ENCODE measurements around the gene CTSW. TPM values are rescaled to one million over a fixed set of nuclear protein-coding genes. Genes with fewer than 3 reads are reported as not detected.
A peak's percentile ranks its signal among the peaks of the same experiment; 100 is the strongest.

CTSW gene
- polyA plus RNA-seq, 1 of the 3 experiments (the other 2 are of a cell fraction) = 0.49 TPM

DNA sequence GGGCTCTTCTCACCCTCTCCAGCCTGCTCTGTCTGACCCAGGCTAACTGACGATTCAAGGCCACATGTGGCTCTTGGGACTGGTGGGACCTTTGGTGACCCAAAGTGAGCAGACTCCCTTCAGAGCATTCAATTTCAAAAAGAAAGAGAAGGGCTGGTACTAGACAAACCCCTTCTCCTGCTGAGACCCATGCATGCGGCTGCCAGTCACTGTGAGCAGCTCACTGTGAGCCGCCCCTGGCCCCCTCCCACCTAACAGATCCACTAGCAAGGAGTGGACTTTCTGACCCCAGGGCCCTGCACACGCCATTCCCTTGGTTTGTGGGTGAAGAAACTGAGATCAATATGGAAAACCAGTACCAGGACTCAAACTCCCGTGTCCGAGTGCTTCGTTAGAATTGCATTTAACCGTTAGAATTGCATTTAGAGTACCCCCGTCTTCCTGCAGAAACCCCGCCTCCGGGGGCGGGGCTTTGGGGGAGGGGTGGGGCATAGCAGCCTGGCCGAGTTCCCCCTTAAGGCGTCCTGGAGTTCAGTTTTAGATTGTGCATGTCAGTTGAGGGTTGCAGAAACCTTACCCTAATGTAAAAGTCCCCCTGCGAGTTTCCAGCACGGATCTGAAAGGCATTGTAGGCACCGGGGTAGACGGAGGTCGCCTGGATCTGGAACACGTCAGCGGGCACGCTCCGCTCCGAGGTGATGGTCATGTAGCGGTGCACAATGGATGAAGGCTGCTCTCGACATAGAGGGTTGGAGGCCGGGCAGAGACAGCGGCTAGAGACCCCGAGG, 12.2 kb upstream of the CTSW start:
- H4K20me1 ChIP-seq (ENCODE audit: insufficient read depth) = no peaks in the 10 kb centered on the region; the same call in 1 of the 2 replicates
- no peak overlapping the region for H3K9ac ChIP-seq
- H3K9me2 ChIP-seq = no peaks in the 10 kb centered on the region
- ChIA-PET CTCF (interaction anchor here (7.1 to 18.4 kb wide), 2 partner anchors 7 to 18 kb away, joined by 89 to 374 read pairs; partner anchors contain the start of genes CCDC85B, CTSW, FIBP and MUS81), POLR2A (interaction anchor here (4.8 kb wide), 1 partner anchor 8 kb away, joined by 59 read pairs; the partner anchor contains the start of genes CFL1 and MUS81)
- TF ChIP-seq POLR2AphosphoS5 (IDR thresholded peaks at IDR 0.05; ENCODE audit: low read depth, low read length) = 0 out of 2 replicates have a peak, but pooled peaks have one; percentile 25
- TF ChIP-seq, protein P1, sequence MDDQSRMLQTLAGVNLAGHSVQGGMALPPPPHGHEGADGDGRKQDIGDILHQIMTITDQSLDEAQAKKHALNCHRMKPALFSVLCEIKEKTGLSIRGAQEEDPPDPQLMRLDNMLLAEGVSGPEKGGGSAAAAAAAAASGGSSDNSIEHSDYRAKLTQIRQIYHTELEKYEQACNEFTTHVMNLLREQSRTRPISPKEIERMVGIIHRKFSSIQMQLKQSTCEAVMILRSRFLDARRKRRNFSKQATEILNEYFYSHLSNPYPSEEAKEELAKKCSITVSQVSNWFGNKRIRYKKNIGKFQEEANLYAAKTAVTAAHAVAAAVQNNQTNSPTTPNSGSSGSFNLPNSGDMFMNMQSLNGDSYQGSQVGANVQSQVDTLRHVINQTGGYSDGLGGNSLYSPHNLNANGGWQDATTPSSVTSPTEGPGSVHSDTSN (IDR thresholded peaks at IDR 0.05) = 0 out of 2 replicates have a peak, but pooled peaks have one; percentile 3
- TF ChIP-seq, protein P2, sequence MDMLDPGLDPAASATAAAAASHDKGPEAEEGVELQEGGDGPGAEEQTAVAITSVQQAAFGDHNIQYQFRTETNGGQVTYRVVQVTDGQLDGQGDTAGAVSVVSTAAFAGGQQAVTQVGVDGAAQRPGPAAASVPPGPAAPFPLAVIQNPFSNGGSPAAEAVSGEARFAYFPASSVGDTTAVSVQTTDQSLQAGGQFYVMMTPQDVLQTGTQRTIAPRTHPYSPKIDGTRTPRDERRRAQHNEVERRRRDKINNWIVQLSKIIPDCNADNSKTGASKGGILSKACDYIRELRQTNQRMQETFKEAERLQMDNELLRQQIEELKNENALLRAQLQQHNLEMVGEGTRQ (IDR thresholded peaks at IDR 0.05; ENCODE audit: borderline replicate concordance, low read depth, low read length) = no peak
- TF ChIP-seq, protein P3, sequence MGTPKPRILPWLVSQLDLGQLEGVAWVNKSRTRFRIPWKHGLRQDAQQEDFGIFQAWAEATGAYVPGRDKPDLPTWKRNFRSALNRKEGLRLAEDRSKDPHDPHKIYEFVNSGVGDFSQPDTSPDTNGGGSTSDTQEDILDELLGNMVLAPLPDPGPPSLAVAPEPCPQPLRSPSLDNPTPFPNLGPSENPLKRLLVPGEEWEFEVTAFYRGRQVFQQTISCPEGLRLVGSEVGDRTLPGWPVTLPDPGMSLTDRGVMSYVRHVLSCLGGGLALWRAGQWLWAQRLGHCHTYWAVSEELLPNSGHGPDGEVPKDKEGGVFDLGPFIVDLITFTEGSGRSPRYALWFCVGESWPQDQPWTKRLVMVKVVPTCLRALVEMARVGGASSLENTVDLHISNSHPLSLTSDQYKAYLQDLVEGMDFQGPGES (IDR thresholded peaks at IDR 0.05; ENCODE audit: low read depth, low read length) = no peak
- no peaks in the 10 kb centered on the region for H3K27me3 ChIP-seq (ENCODE audit: insufficient read depth)
- no peak overlapping the region for H2AFZ ChIP-seq (ENCODE audit: low read depth)
- no peak overlapping the region; a peak in 1 of 4 replicates for H3K27ac ChIP-seq (ENCODE audit: low read depth in 2 of 2, low read length in 1 of 2)
- WGBS (ENCODE audit: low lambda C conversion rate) = 70% methylated on average over 22 of the region's 29 CpGs
- H3K36me3 ChIP-seq (replicated peaks in 1 of 2; ENCODE audit: control insufficient read depth in 1 of 2, insufficient read depth in 2 of 2, low read length in 1 of 2) = peaks cover 46 to 81% of the 10 kb centered on the region in 2 experiments
- H3K4me1 ChIP-seq (ENCODE audit: control insufficient read depth in 1 of 2, insufficient read depth in 2 of 2, low read depth in 1 of 2, low read length in 1 of 2) = peaks cover 15 to 20% of the 10 kb centered on the region in 2 experiments; a peak in 2 of 4 replicates
- H3K9me3 ChIP-seq = no peaks in the 10 kb centered on the region
- no peak overlapping the region for H3K4me3 ChIP-seq (ENCODE audit: low read depth in 2 of 2, low read length in 1 of 2)
- peaks cover 49% of the 10 kb centered on the region for H3K79me2 ChIP-seq (ENCODE audit: insufficient read depth)
- no peak overlapping the region for H3K4me2 ChIP-seq
- peak; percentile 73 for DNase-seq
- H3F3A ChIP-seq (replicated peaks; ENCODE audit: insufficient read depth) = peaks cover 61% of the 10 kb centered on the region

DNA sequence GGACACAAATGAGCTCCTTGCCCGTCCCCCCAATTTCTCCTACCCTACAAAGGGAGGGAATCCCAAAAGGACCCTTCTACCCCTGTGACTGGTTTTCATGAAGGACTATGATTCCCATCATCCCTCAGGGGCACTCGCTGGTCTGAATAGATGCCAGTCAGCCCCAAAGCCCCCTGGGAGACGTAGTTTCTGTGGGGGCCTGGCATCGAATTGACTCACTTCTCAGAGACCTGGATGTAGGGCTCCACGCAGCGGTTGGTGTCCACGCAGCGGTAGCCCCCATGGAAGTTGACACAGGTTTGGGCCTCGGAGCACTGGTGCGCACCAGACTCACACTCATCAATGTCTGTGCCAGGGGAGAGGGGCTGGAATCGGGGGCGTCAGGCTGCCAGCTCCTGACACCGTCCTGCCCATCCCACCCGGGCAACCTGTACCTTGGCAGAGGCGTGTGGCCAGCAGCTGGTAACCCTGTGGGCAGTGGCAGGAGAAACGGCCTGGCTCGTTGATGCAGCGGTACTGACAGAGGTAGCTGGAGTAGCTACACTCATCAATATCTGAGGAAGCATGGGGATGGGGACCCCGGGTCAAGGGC, 11.5 kb upstream of the CTSW start:
- Histone ChIP-seq H3K4me2 (no peak overlapping the region), H3K27ac (ENCODE audit: low read depth in 2 of 2, low read length in 1 of 2) (no peak overlapping the region; a peak in 1 of 4 replicates), H3K9me2 (no peaks in the 10 kb centered on the region), H3K79me2 (ENCODE audit: insufficient read depth) (peaks cover 45% of the 10 kb centered on the region), H3K4me1 (ENCODE audit: control insufficient read depth in 1 of 2, insufficient read depth in 2 of 2, low read depth in 1 of 2, low read length in 1 of 2) (peaks cover 15 to 23% of the 10 kb centered on the region in 2 experiments; a peak in 2 of 4 replicates), H3K36me3 (replicated peaks in 1 of 2; ENCODE audit: control insufficient read depth in 1 of 2, insufficient read depth in 2 of 2, low read length in 1 of 2) (peaks cover 45 to 74% of the 10 kb centered on the region in 2 experiments), H2AFZ (ENCODE audit: low read depth) (no peak overlapping the region), H3K9me3 (no peaks in the 10 kb centered on the region), H3K27me3 (ENCODE audit: insufficient read depth) (no peaks in the 10 kb centered on the region), H4K20me1 (ENCODE audit: insufficient read depth) (no peaks in the 10 kb centered on the region; the same call in 1 of the 2 replicates), H3K9ac (no peak overlapping the region), H3K4me3 (ENCODE audit: low read depth in 2 of 2, low read length in 1 of 2) (no peak overlapping the region), H3F3A (replicated peaks; ENCODE audit: insufficient read depth) (peaks cover 61% of the 10 kb centered on the region)
- ChIA-PET POLR2A (interaction anchor here (1.2 to 4.8 kb wide), 3 partner anchors 9 to 17 kb away, joined by 3 to 59 read pairs (median 4); partner anchors contain the start of genes CFL1 and MUS81), CTCF (interaction anchor here (7.1 to 18.4 kb wide), 2 partner anchors 7 to 17 kb away, joined by 89 to 374 read pairs; partner anchors contain the start of genes CCDC85B, CTSW, FIBP and MUS81)
- peak; percentile 73 for DNase-seq
- WGBS (ENCODE audit: low lambda C conversion rate) = 97% methylated on average over 10 of the region's 19 CpGs
- TF ChIP-seq GABPA (IDR thresholded peaks at IDR 0.05; ENCODE audit: low read depth) (no peak), MEF2A (IDR thresholded peaks at IDR 0.05; ENCODE audit: borderline replicate concordance, low read depth) (no peak)
- TF ChIP-seq, protein P2 (IDR thresholded peaks at IDR 0.05; ENCODE audit: borderline replicate concordance, low read depth, low read length) = no peak

All from SK-N-SH (cell line).